Activated CD4-positive, alpha-beta T cell treated with anti-CD3 and anti-CD28 coated beads, Interleukin-2, amount 50 U/mL, for 48 hours (primary cell): ENCODE measurements around the gene UNC79.

Experiments used
- DNase-seq, 2 experiments: peaks; one replicate each; pipeline ENCODE4 v3.0.0-alpha.2; 2020

UNC79 gene

GRCh38 chr14:93675651-93676050 lies 244.9 kb downstream of the UNC79 start:
- no peak for DNase-seq

GRCh38 chr14:93676416-93676958 lies 245.7 kb downstream of the UNC79 start:
- no peak for DNase-seq

- DNase-seq, result no peak
Observed at GRCh38 chr14:93682459-93682858, 251.7 kb downstream of the UNC79 start.

- DNase-seq, result no peak
Observed at GRCh38 chr14:93683226-93683625, 252.5 kb downstream of the UNC79 start.

GRCh38 chr14:93685121-93685895 lies 254.6 kb downstream of the UNC79 start:
- DNase-seq, result no peak

- no peak for DNase-seq
Observed at GRCh38 chr14:93686268-93686667, 255.5 kb downstream of the UNC79 start.

- DNase-seq, result no peak
Observed at GRCh38 chr14:93688239-93688666, 257.5 kb downstream of the UNC79 start.

GRCh38 chr14:93688820-93689219 lies 258.1 kb downstream of the UNC79 start:
- no peak for DNase-seq

GRCh38 chr14:93690146-93690545 lies 259.4 kb downstream of the UNC79 start:
- DNase-seq, result no peak

- DNase-seq, result no peak
Observed at GRCh38 chr14:93691042-93691780, 260.5 kb downstream of the UNC79 start.

- DNase-seq, result no peak
Observed at GRCh38 chr14:93693914-93694313, 263.2 kb downstream of the UNC79 start.

GRCh38 chr14:93700928-93701327 lies 270.2 kb downstream of the UNC79 start:
- DNase-seq, result no peak

GRCh38 chr14:93701562-93701961 lies 270.8 kb downstream of the UNC79 start:
- no peak for DNase-seq

GRCh38 chr14:93702946-93703345 lies 272.2 kb downstream of the UNC79 start:
- DNase-seq, result no peak

GRCh38 chr14:93703941-93704340 lies 273.2 kb downstream of the UNC79 start:
- no peak for DNase-seq

GRCh38 chr14:93705513-93706156 lies 274.9 kb downstream of the UNC79 start:
- no peak for DNase-seq

- no peak for DNase-seq
Observed at GRCh38 chr14:93706360-93706955, 275.7 kb downstream of the UNC79 start.

- DNase-seq, result no peak
Observed at GRCh38 chr14:93707475-93707874, 276.7 kb downstream of the UNC79 start.

- DNase-seq, result no peak
Observed at GRCh38 chr14:93708311-93708734, 277.6 kb downstream of the UNC79 start.

GRCh38 chr14:93708800-93709199 lies 278.1 kb downstream of the UNC79 start:
- DNase-seq, result no peak

- DNase-seq, result no peak
Observed at GRCh38 chr14:93709249-93709648, 278.5 kb downstream of the UNC79 start.

- DNase-seq, result no peak
Observed at GRCh38 chr14:93712079-93712837, 281.5 kb downstream of the UNC79 start.
